Measurements from ENCODE around the gene ACTN1.

The ACTN1 gene

GRCh38 chr14:68910540-68910939 is 68.6 kb downstream of the ACTN1 start:
- no peak for TF ChIP-seq CTCF (IDR thresholded peaks at IDR 0.05; ENCODE audit: low read depth, low read length)
- no peak overlapping the region for H3K4me3 ChIP-seq (ENCODE audit: low read depth, low read length)

GRCh38 chr14:68908803-68909202 is 70.3 kb downstream of the ACTN1 start:
- TF ChIP-seq CTCF (IDR thresholded peaks at IDR 0.05; ENCODE audit: low read depth, low read length), result no peak
- H3K4me3 ChIP-seq (ENCODE audit: low read depth, low read length), result no peak overlapping the region

GRCh38 chr14:68908201-68908600 is 70.9 kb downstream of the ACTN1 start:
- no peak overlapping the region for H3K4me3 ChIP-seq (ENCODE audit: low read depth, low read length)
- TF ChIP-seq CTCF (IDR thresholded peaks at IDR 0.05; ENCODE audit: low read depth, low read length), result no peak

GRCh38 chr14:68906439-68906838 is 72.7 kb downstream of the ACTN1 start:
- TF ChIP-seq CTCF (IDR thresholded peaks at IDR 0.05; ENCODE audit: low read depth, low read length), result no peak
- H3K4me3 ChIP-seq (ENCODE audit: low read depth, low read length), result no peak overlapping the region

GRCh38 chr14:68905107-68905895 is 73.8 kb downstream of the ACTN1 start:
- TF ChIP-seq CTCF (IDR thresholded peaks at IDR 0.05; ENCODE audit: low read depth, low read length), result no peak
- no peak overlapping the region for H3K4me3 ChIP-seq (ENCODE audit: low read depth, low read length)

GRCh38 chr14:68902357-68902756 is 76.7 kb downstream of the ACTN1 start:
- H3K4me3 ChIP-seq (ENCODE audit: low read depth, low read length), result no peak overlapping the region
- no peak for TF ChIP-seq CTCF (IDR thresholded peaks at IDR 0.05; ENCODE audit: low read depth, low read length)

GRCh38 chr14:68899033-68899603 is 80.0 kb downstream of the ACTN1 start:
- TF ChIP-seq CTCF (IDR thresholded peaks at IDR 0.05; ENCODE audit: low read depth, low read length), result no peak
- H3K4me3 ChIP-seq (ENCODE audit: low read depth, low read length), result no peak overlapping the region

Data from WI38 (cell line).